ENCODE data around the gene SMTN. TPM values are rescaled to one million over a fixed set of nuclear protein-coding genes. Genes with fewer than 3 reads are reported as not detected.

Gene SMTN
- total RNA-seq, 1 experiment from 2014 or later, result 68.8 TPM

GRCh38 chr22:31048570-31048969 is 32.5 kb upstream of the SMTN start:
- Histone ChIP-seq H3K4me3 (no peak overlapping the region), H3K9me2 (ENCODE audit: insufficient read depth) (no peaks in the 10 kb centered on the region), H3K4me1 (replicated peaks; ENCODE audit: insufficient read depth) (no peaks in the 10 kb centered on the region), H3F3A (ENCODE audit: insufficient read depth, low read depth) (no peaks in the 10 kb centered on the region; the same call in 1 of the 2 replicates), H3K27ac (no peak overlapping the region), H2AFZ (no peak overlapping the region), H3K9me3 (ENCODE audit: insufficient read depth, low read depth) (no peaks in the 10 kb centered on the region), H3K4me2 (no peak overlapping the region), H4K20me1 (ENCODE audit: insufficient read depth) (no peaks in the 10 kb centered on the region), H3K27me3 (ENCODE audit: insufficient read depth, low read depth) (0 out of 2 replicates have a peak, but pooled peaks cover 6% of the 10 kb centered on the region), H3K79me2 (ENCODE audit: low read depth) (no peaks in the 10 kb centered on the region), H3K36me3 (ENCODE audit: low read depth) (no peaks in the 10 kb centered on the region)
- intact Hi-C loops (cut with micrococcal nuclease; ENCODE audit: unreplicated experiment), result no loop called here
- POLR2A ChIA-PET (ENCODE audit: unreplicated experiment), result no interaction called here
- no TSS peak for BruUV-seq (replicated peaks)
- TF ChIP-seq EZH2 (IDR thresholded peaks at IDR 0.05; ENCODE audit: low read depth) (no peak), CTCF (conservative IDR thresholded peaks at IDR 0.05) (no peak)
- CTCF ChIA-PET, result no interaction called here
- DNase-seq, result no peak

- Histone ChIP-seq H3K4me1 (replicated peaks; ENCODE audit: insufficient read depth) (peaks cover 2% of the 10 kb centered on the region), H3K9me3 (ENCODE audit: insufficient read depth, low read depth) (no peaks in the 10 kb centered on the region), H3F3A (ENCODE audit: insufficient read depth, low read depth) (peaks cover under 1% of the 10 kb centered on the region; the same call in 1 of the 2 replicates), H3K36me3 (ENCODE audit: low read depth) (no peaks in the 10 kb centered on the region), H3K9me2 (ENCODE audit: insufficient read depth) (no peaks in the 10 kb centered on the region), H3K4me2 (no peak overlapping the region), H3K27ac (no peak overlapping the region), H3K4me3 (no peak overlapping the region), H4K20me1 (ENCODE audit: insufficient read depth) (no peaks in the 10 kb centered on the region), H2AFZ (0 out of 2 replicates have a peak overlapping the region, but pooled peaks have one; percentile 52), H3K27me3 (ENCODE audit: insufficient read depth, low read depth) (0 out of 2 replicates have a peak, but pooled peaks cover 6% of the 10 kb centered on the region), H3K79me2 (ENCODE audit: low read depth) (no peaks in the 10 kb centered on the region)
- ChIA-PET CTCF (no interaction called here), POLR2A (ENCODE audit: unreplicated experiment) (no interaction called here)
- intact Hi-C loops (cut with micrococcal nuclease; ENCODE audit: unreplicated experiment), result no loop called here
- DNase-seq, result no peak
- no TSS peak for BruUV-seq (replicated peaks)
- TF ChIP-seq EZH2 (IDR thresholded peaks at IDR 0.05; ENCODE audit: low read depth) (no peak), CTCF (conservative IDR thresholded peaks at IDR 0.05) (no peak)
Observed at GRCh38 chr22:31049815-31050420, 31.2 kb upstream of the SMTN start.

- no peaks in the 10 kb centered on the region for H3K9me3 ChIP-seq (ENCODE audit: insufficient read depth, low read depth)
- ChIA-PET CTCF (interaction anchor here (0.6 to 0.7 kb wide), 2 partner anchors 8 to 249 kb away, joined by 3 to 9 read pairs; no protein-coding TSS in a partner anchor), POLR2A (ENCODE audit: unreplicated experiment) (interaction anchor here (0.7 to 1.0 kb wide), 2 partner anchors 22 to 86 kb away, joined by 3 to 6 read pairs; partner anchors contain the start of gene TUG1)
- no TSS peak for BruUV-seq (replicated peaks)
- H4K20me1 ChIP-seq (ENCODE audit: insufficient read depth), result no peaks in the 10 kb centered on the region
- H3K36me3 ChIP-seq (ENCODE audit: low read depth), result no peaks in the 10 kb centered on the region
- H3F3A ChIP-seq (ENCODE audit: insufficient read depth, low read depth), result peaks cover 11% of the 10 kb centered on the region; the same call in 1 of the 2 replicates
- TF ChIP-seq EZH2 (IDR thresholded peaks at IDR 0.05; ENCODE audit: low read depth) (no peak), CTCF (conservative IDR thresholded peaks at IDR 0.05) (no peak)
- no peak overlapping the region for H2AFZ ChIP-seq
- no peaks in the 10 kb centered on the region for H3K9me2 ChIP-seq (ENCODE audit: insufficient read depth)
- no peak overlapping the region for H3K4me3 ChIP-seq
- intact Hi-C loops (cut with micrococcal nuclease; ENCODE audit: unreplicated experiment), result no loop called here
- H3K4me2 ChIP-seq, result peak overlapping the region; percentile 60
- no peaks in the 10 kb centered on the region for H3K27me3 ChIP-seq (ENCODE audit: insufficient read depth, low read depth)
- H3K79me2 ChIP-seq (ENCODE audit: low read depth), result no peaks in the 10 kb centered on the region
- peaks cover 12% of the 10 kb centered on the region for H3K4me1 ChIP-seq (replicated peaks; ENCODE audit: insufficient read depth)
- H3K27ac ChIP-seq, result peak overlapping the region; percentile 14; the same call in 1 of the 2 replicates
- no peak for DNase-seq
Observed at GRCh38 chr22:31055117-31055634, 25.9 kb upstream of the SMTN start.
